Astrocyte (in vitro differentiated cells and primary cell): ENCODE data around the gene LYRM4. TPM values are rescaled to one million over a fixed set of nuclear protein-coding genes. Genes with fewer than 3 reads are reported as not detected.

ENCODE experiments used
- DNase-seq: peaks from one replicate; pipeline ENCODE4 v3.0.0-alpha.2; 2010; ENCODE audit warnings: low read depth
- FAIRE-seq: peaks from 2 replicates; lab custom pipeline; 2011; peaks lifted over from hg19 to GRCh38; lab: Jason Lieb, UNC
- H2AFZ ChIP-seq: 2 replicates; pipeline ENCODE4 v1.6.0; 2012; ENCODE audit warnings: low read depth, low read length, inconsistent platforms
- H3K27ac ChIP-seq: 2 replicates; pipeline ENCODE4 v1.5.1; 2011; ENCODE audit warnings: low read depth, low read length, inconsistent platforms
- H3K27me3 ChIP-seq: 2 replicates; pipeline ENCODE4 v1.6.0; 2011; ENCODE audit warnings: low read length, inconsistent platforms; ENCODE audit not compliant: insufficient read depth
- H3K36me3 ChIP-seq: 2 replicates; pipeline ENCODE4 v1.5.1; 2011; ENCODE audit warnings: low read length, inconsistent platforms; ENCODE audit not compliant: insufficient read depth
- H3K4me1 ChIP-seq: 2 replicates; pipeline ENCODE4 v1.5.1; 2011; ENCODE audit warnings: low read length, inconsistent platforms; ENCODE audit not compliant: insufficient read depth
- H3K4me2 ChIP-seq: 2 replicates; pipeline ENCODE4 v1.6.0; 2012; ENCODE audit warnings: low read length, inconsistent platforms
- H3K4me3 ChIP-seq: 2 replicates; pipeline ENCODE4 v1.5.1; 2011; ENCODE audit warnings: low read depth, mild to moderate bottlenecking, low read length, inconsistent platforms; ENCODE audit not compliant: insufficient read depth
- H3K79me2 ChIP-seq: 2 replicates; pipeline ENCODE4 v1.6.0; 2012; ENCODE audit warnings: mild to moderate bottlenecking, low read length, inconsistent platforms; ENCODE audit not compliant: insufficient read depth
- H3K9ac ChIP-seq: 2 replicates; pipeline ENCODE4 v1.6.0; 2012; ENCODE audit warnings: mild to moderate bottlenecking, low read length, inconsistent platforms
- H3K9me3 ChIP-seq: 2 replicates; pipeline ENCODE4 v1.5.1; 2012; ENCODE audit warnings: low read depth, mild to moderate bottlenecking, low read length, inconsistent platforms; ENCODE audit not compliant: insufficient read depth
- H4K20me1 ChIP-seq: 2 replicates; pipeline ENCODE4 v1.6.0; 2012; ENCODE audit warnings: low read length, inconsistent platforms; ENCODE audit not compliant: insufficient read depth
- H3K27ac Mint-ChIP-seq: one replicate; pipeline ENCODE4 v1.8.0; 2021; ENCODE audit warnings: mild to moderate bottlenecking, mixed read lengths; ENCODE audit not compliant: unreplicated experiment
- H3K27me3 Mint-ChIP-seq: one replicate; pipeline ENCODE4 v1.8.0; 2021; ENCODE audit warnings: low read depth, mixed read lengths; ENCODE audit not compliant: unreplicated experiment
- H3K36me3 Mint-ChIP-seq: one replicate; pipeline ENCODE4 v1.8.0; 2021; ENCODE audit warnings: low read depth, mixed read lengths; ENCODE audit not compliant: unreplicated experiment
- H3K4me1 Mint-ChIP-seq: one replicate; pipeline ENCODE4 v1.8.0; 2021; ENCODE audit warnings: low read depth, mixed read lengths; ENCODE audit not compliant: unreplicated experiment
- H3K4me3 Mint-ChIP-seq: one replicate; pipeline ENCODE4 v1.8.0; 2021; ENCODE audit warnings: mild to moderate bottlenecking, moderate library complexity, mixed read lengths; ENCODE audit not compliant: unreplicated experiment
- H3K9me3 Mint-ChIP-seq: one replicate; pipeline ENCODE4 v1.8.0; 2021; ENCODE audit warnings: mild to moderate bottlenecking, mixed read lengths; ENCODE audit not compliant: unreplicated experiment
- CTCF ChIP-seq: IDR thresholded peaks from 2 replicates; pipeline ENCODE4 v1.5.1; 2011; ENCODE audit warnings: low read depth, mild to moderate bottlenecking, inconsistent platforms, low read length, moderate library complexity; ENCODE audit not compliant: insufficient read depth
- EZH2 ChIP-seq: IDR thresholded peaks from 2 replicates; pipeline ENCODE4 v1.6.1; 2012; ENCODE audit warnings: mild to moderate bottlenecking, low read length, inconsistent platforms; ENCODE audit not compliant: insufficient read depth
- total RNA-seq: library from RNA; stranded (reverse); gene quantifications from 2 replicates; pipeline ENCODE4 v1.2.1, GENCODE V29; 2021

LYRM4 gene
- total RNA-seq, 1 donor from 2014 or later, result 39.1 TPM

GRCh38 chr6:5123296-5124143 is 137.2 kb downstream of the LYRM4 start:
- Histone ChIP-seq H2AFZ (no peak overlapping the region), H3K4me1 (peaks cover 20% of the 10 kb centered on the region), H3K4me3 (no peak overlapping the region), H3K4me2 (no peak overlapping the region), H3K9ac (no peak overlapping the region), H3K79me2 (no peaks in the 10 kb centered on the region), H3K9me3 (peaks cover 2% of the 10 kb centered on the region), H4K20me1 (peaks cover 31% of the 10 kb centered on the region), H3K27me3 (no peaks in the 10 kb centered on the region), H3K36me3 (no peaks in the 10 kb centered on the region), H3K27ac (no peak overlapping the region)
- Mint-ChIP-seq H3K27me3 (no peaks in the 10 kb centered on the region), H3K27ac (no peak overlapping the region), H3K4me1 (peaks cover 20% of the 10 kb centered on the region), H3K36me3 (peaks cover 4% of the 10 kb centered on the region), H3K9me3 (peaks cover 4% of the 10 kb centered on the region), H3K4me3 (no peak overlapping the region)
- FAIRE-seq, result no peak
- TF ChIP-seq CTCF, result no peak
- TF ChIP-seq EZH2, result no peak
- no peak for DNase-seq

GRCh38 chr6:5122504-5123112 is 138.1 kb downstream of the LYRM4 start:
- DNase-seq, result no peak
- Mint-ChIP-seq H3K27ac (no peak overlapping the region), H3K27me3 (no peaks in the 10 kb centered on the region), H3K4me1 (peaks cover 20% of the 10 kb centered on the region), H3K4me3 (no peak overlapping the region), H3K9me3 (peaks cover 4% of the 10 kb centered on the region), H3K36me3 (peaks cover 4% of the 10 kb centered on the region)
- Histone ChIP-seq H3K4me2 (no peak overlapping the region), H3K27me3 (no peaks in the 10 kb centered on the region), H4K20me1 (peaks cover 31% of the 10 kb centered on the region), H3K9ac (no peak overlapping the region), H3K27ac (no peak overlapping the region), H2AFZ (no peak overlapping the region), H3K36me3 (no peaks in the 10 kb centered on the region), H3K4me1 (peaks cover 20% of the 10 kb centered on the region), H3K4me3 (no peak overlapping the region), H3K79me2 (no peaks in the 10 kb centered on the region), H3K9me3 (peaks cover 2% of the 10 kb centered on the region)
- TF ChIP-seq EZH2 (no peak), CTCF (no peak)
- no peak for FAIRE-seq

GRCh38 chr6:5121956-5122355 is 138.8 kb downstream of the LYRM4 start:
- Mint-ChIP-seq H3K27ac (no peak overlapping the region), H3K4me3 (no peak overlapping the region), H3K9me3 (peaks cover 4% of the 10 kb centered on the region), H3K36me3 (peaks cover 4% of the 10 kb centered on the region), H3K27me3 (no peaks in the 10 kb centered on the region), H3K4me1 (peaks cover 20% of the 10 kb centered on the region)
- Histone ChIP-seq H3K36me3 (no peaks in the 10 kb centered on the region), H3K27ac (no peak overlapping the region), H3K9ac (no peak overlapping the region), H3K27me3 (no peaks in the 10 kb centered on the region), H3K4me1 (peaks cover 20% of the 10 kb centered on the region), H3K9me3 (peaks cover 2% of the 10 kb centered on the region), H2AFZ (no peak overlapping the region), H4K20me1 (peaks cover 31% of the 10 kb centered on the region), H3K79me2 (no peaks in the 10 kb centered on the region), H3K4me3 (no peak overlapping the region), H3K4me2 (no peak overlapping the region)
- no peak for FAIRE-seq
- DNase-seq, result no peak
- no peak for TF ChIP-seq EZH2
- no peak for TF ChIP-seq CTCF
